ENCODE results near the gene ABCC3. TPM values are rescaled to one million over a fixed set of nuclear protein-coding genes. Genes with fewer than 3 reads are reported as not detected.

The ABCC3 gene
- total RNA-seq, 4 donors from 2014 or later: 297 to 655 (median 533) TPM

DNA sequence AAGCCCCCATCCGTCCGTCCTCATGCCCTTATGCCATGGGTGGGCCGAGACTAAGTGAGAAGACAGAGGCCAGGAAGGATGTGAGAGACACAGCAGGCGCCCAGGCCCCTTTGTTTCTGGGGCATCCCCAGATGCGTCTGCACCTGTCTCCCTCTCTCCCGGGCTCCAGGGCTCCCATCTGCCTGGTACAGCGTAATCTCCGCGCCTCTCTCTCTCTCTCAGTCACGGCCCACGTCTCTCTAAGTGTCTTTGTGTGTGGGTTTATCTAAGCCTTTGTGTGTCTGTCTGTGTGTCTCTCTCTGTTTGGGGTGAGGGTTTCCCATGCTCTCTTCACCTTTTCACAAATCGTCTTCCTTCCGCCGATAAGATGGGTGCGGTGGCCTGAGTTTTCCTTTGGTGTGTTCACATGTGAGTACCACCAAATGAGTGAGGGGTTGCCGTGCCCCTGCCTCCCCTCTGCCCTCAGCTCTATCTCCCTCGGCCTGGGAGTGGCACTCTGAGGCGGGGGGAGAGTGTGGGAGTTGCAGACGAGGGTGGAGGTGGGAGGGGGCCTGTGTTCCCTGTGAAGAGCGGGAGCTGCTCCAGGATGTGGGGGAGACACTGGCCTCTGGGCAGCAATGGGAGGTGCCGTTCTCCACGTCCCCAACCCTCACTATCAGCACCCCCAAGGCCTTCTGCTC is 25.8 kb upstream of the ABCC3 start:
- Histone ChIP-seq H3K36me3 (no peaks in the 10 kb centered on the region), H3K9me3 (no peaks in the 10 kb centered on the region), H3K4me3 (no peak overlapping the region), H3K4me1 (peaks cover 5 to 11% (median 6%) of the 10 kb centered on the region in 4 donors), H3K27me3 (no peaks in the 10 kb centered on the region), H3K27ac (no peak overlapping the region)
- intact Hi-C loops (cut with DNase I; ENCODE audit: low total_unique reads): no loop called here
- 79 to 88% methylated on average over 10 to 22 of the region's 22 CpGs for WGBS, 2 donors (ENCODE audit: low coverage in 1 of 2)
- in situ Hi-C loops (cut with MboI; ENCODE audit: low pct_ligation_motif_present in 1 of 4, low pct_unique_long_range_greater_than_20kb in 1 of 4, low sequenced_read_pairs in 3 of 4): no loop called here
- TF ChIP-seq POLR2AphosphoS5 (IDR thresholded peaks at IDR 0.05) (no peak), POLR2A (IDR thresholded peaks at IDR 0.05) (no peak), EP300 (IDR thresholded peaks at IDR 0.05; ENCODE audit: low read depth) (no peak)
- TF ChIP-seq, protein P1, sequence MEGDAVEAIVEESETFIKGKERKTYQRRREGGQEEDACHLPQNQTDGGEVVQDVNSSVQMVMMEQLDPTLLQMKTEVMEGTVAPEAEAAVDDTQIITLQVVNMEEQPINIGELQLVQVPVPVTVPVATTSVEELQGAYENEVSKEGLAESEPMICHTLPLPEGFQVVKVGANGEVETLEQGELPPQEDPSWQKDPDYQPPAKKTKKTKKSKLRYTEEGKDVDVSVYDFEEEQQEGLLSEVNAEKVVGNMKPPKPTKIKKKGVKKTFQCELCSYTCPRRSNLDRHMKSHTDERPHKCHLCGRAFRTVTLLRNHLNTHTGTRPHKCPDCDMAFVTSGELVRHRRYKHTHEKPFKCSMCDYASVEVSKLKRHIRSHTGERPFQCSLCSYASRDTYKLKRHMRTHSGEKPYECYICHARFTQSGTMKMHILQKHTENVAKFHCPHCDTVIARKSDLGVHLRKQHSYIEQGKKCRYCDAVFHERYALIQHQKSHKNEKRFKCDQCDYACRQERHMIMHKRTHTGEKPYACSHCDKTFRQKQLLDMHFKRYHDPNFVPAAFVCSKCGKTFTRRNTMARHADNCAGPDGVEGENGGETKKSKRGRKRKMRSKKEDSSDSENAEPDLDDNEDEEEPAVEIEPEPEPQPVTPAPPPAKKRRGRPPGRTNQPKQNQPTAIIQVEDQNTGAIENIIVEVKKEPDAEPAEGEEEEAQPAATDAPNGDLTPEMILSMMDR (IDR thresholded peaks at IDR 0.05): no peak
- DNase-seq: no peak

GRCh38 chr17:50609380-50610074 is 25.2 kb upstream of the ABCC3 start:
- H3K36me3 ChIP-seq: no peaks in the 10 kb centered on the region
- TF ChIP-seq EP300 (IDR thresholded peaks at IDR 0.05; ENCODE audit: low read depth) (no peak), POLR2A (IDR thresholded peaks at IDR 0.05) (no peak)
- TF ChIP-seq, protein P1 (IDR thresholded peaks at IDR 0.05): no peak
- in situ Hi-C loops (cut with MboI; ENCODE audit: low pct_ligation_motif_present in 1 of 4, low pct_unique_long_range_greater_than_20kb in 1 of 4, low sequenced_read_pairs in 3 of 4) (no loop called here), intact Hi-C loops (cut with DNase I; ENCODE audit: low total_unique reads) (no loop called here)
- 92 to 100% methylated on average over 1 to 24 of the region's 24 CpGs for WGBS, 2 donors (ENCODE audit: low coverage in 1 of 2)
- no peak overlapping the region for H3K4me3 ChIP-seq
- no peaks in the 10 kb centered on the region for H3K9me3 ChIP-seq
- peaks cover 3 to 6% (median 5%) of the 10 kb centered on the region in 4 donors for H3K4me1 ChIP-seq
- DNase-seq: no peak
- H3K27me3 ChIP-seq: no peaks in the 10 kb centered on the region
- H3K27ac ChIP-seq: no peak overlapping the region

DNA sequence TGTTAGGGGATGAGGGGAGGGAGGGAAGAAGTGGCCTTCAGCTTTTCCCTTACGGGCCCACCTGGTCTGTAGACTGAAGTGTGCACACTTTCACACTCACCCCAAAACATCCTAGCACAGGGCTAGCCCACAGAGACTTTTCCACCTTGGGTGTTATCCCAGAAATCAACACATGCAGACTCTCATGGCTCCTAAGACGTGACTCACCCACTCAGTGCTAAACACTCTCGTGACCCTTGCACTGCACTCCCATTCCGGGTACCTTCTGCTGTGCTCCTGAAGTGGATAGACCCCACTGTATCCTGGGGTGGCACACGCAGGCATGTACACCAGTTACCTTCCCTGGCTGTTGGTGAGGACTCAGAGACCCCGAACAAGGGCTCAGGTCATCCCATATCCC is 23.0 kb upstream of the ABCC3 start:
- 69% methylated on average over 6 of the region's 6 CpGs; no CpG with 5 or more reads in 1 of the 2 donors for WGBS, 2 donors (ENCODE audit: low coverage in 1 of 2)
- in situ Hi-C loops (cut with MboI; ENCODE audit: low pct_ligation_motif_present in 1 of 4, low pct_unique_long_range_greater_than_20kb in 1 of 4, low sequenced_read_pairs in 3 of 4): no loop called here
- Histone ChIP-seq H3K27me3 (no peaks in the 10 kb centered on the region), H3K27ac (no peak overlapping the region), H3K4me3 (no peak overlapping the region), H3K36me3 (no peaks in the 10 kb centered on the region), H3K9me3 (no peaks in the 10 kb centered on the region), H3K4me1 (no peaks in the 10 kb centered on the region)
- intact Hi-C loops (cut with DNase I; ENCODE audit: low total_unique reads): no loop called here
- DNase-seq: no peak
- TF ChIP-seq, protein P1 (IDR thresholded peaks at IDR 0.05): no peak
- no peak for TF ChIP-seq POLR2AphosphoS5 (IDR thresholded peaks at IDR 0.05)
- no peak for TF ChIP-seq POLR2A (IDR thresholded peaks at IDR 0.05)
- TF ChIP-seq EP300 (IDR thresholded peaks at IDR 0.05; ENCODE audit: low read depth): no peak

DNA sequence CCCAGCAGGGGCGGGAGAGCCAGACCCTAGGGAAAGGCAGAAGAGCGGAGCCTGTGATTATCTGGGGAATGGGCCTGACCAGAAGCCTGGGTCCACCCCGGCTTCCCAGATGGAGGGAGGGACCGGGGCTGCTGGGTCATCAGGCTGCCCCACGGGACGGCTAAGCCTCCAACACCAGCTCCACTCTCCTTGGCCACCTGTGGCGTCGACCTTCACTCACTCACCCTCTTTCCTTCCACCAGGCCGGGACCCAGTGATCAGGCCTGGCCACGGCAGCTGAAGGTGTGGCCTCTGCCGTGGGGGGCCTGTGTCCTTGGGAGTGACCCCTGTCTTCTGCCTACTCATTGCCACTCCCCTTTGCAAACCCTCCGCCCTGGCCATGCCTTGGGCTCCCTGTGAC is 22.4 kb upstream of the ABCC3 start:
- TF ChIP-seq, protein P1 (IDR thresholded peaks at IDR 0.05): no peak
- TF ChIP-seq POLR2A (IDR thresholded peaks at IDR 0.05): no peak
- no peak for TF ChIP-seq EP300 (IDR thresholded peaks at IDR 0.05; ENCODE audit: low read depth)
- no peak for TF ChIP-seq POLR2AphosphoS5 (IDR thresholded peaks at IDR 0.05)
- H3K4me1 ChIP-seq: no peaks in the 10 kb centered on the region
- H3K9me3 ChIP-seq: no peaks in the 10 kb centered on the region
- intact Hi-C loops (cut with DNase I; ENCODE audit: low total_unique reads): no loop called here
- H3K4me3 ChIP-seq: no peak overlapping the region
- no peak overlapping the region for H3K27ac ChIP-seq
- no peak for DNase-seq
- 91% methylated on average over 12 of the region's 12 CpGs; no CpG with 5 or more reads in 1 of the 2 donors for WGBS, 2 donors (ENCODE audit: low coverage in 1 of 2)
- H3K27me3 ChIP-seq: no peaks in the 10 kb centered on the region
- no peaks in the 10 kb centered on the region for H3K36me3 ChIP-seq
- in situ Hi-C loops (cut with MboI; ENCODE audit: low pct_ligation_motif_present in 1 of 4, low pct_unique_long_range_greater_than_20kb in 1 of 4, low sequenced_read_pairs in 3 of 4): no loop called here
